ENCODE measurements around the gene CAV1. TPM values are rescaled to one million over a fixed set of nuclear protein-coding genes. Genes with fewer than 3 reads are reported as not detected.

Gene CAV1
- total RNA-seq, 2 experiments from 2014 or later = not detected

DNA sequence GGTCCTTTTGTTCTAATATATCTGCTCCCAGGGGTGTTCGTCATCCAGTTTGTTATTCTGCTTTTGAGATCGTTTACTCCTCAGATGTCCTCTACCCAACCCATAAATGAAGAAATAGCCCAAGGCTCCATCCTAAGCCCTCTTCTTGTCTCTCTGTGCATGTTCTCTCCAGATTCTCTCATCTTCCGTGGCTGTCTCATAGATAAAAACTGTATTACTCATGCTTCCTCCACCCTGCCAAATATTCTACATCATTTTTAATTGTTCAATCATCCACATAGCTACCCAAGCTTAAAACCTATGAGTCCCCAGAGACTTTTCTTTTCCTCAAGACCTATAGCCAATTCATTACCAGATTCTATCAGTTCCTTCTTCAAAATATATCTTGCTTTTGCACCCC lies 44.9 kb downstream of the CAV1 start:
- Histone ChIP-seq H3K9me3 (ENCODE audit: control insufficient read depth in 1 of 2, insufficient read depth in 1 of 2, low read length in 2 of 2) (no peaks in the 10 kb centered on the region), H3K4me3 (ENCODE audit: low read length) (no peak overlapping the region), H3K4me1 (ENCODE audit: insufficient read depth, low read length) (no peaks in the 10 kb centered on the region), H3K27ac (ENCODE audit: low read depth in 1 of 2, low read length in 2 of 2) (no peak overlapping the region), H3K27me3 (ENCODE audit: control insufficient read depth in 1 of 2, insufficient read depth in 2 of 2, low read length in 2 of 2) (peaks cover 0 to 8% of the 10 kb centered on the region in 2 experiments), H3K36me3 (ENCODE audit: insufficient read depth, low read length) (no peaks in the 10 kb centered on the region)
- H3K4me3 Mint-ChIP-seq = no peak overlapping the region
- no peaks in the 10 kb centered on the region for H3K36me3 Mint-ChIP-seq (ENCODE audit: low read depth)
- no peak for DNase-seq
- POLR2A ChIA-PET = no interaction called here
- H3K27ac Mint-ChIP-seq = no peak overlapping the region
- no peaks in the 10 kb centered on the region for H3K9me3 Mint-ChIP-seq
- CTCF ChIA-PET = no interaction called here
- H3K27me3 Mint-ChIP-seq = peaks cover 27% of the 10 kb centered on the region
- intact Hi-C loops (cut with DNase I, micrococcal nuclease) = no loop called here
- ATAC-seq (ENCODE audit: poor library complexity) = no peak
- H3K4me1 Mint-ChIP-seq (ENCODE audit: low read depth) = no peaks in the 10 kb centered on the region
- TF ChIP-seq, protein P1, sequence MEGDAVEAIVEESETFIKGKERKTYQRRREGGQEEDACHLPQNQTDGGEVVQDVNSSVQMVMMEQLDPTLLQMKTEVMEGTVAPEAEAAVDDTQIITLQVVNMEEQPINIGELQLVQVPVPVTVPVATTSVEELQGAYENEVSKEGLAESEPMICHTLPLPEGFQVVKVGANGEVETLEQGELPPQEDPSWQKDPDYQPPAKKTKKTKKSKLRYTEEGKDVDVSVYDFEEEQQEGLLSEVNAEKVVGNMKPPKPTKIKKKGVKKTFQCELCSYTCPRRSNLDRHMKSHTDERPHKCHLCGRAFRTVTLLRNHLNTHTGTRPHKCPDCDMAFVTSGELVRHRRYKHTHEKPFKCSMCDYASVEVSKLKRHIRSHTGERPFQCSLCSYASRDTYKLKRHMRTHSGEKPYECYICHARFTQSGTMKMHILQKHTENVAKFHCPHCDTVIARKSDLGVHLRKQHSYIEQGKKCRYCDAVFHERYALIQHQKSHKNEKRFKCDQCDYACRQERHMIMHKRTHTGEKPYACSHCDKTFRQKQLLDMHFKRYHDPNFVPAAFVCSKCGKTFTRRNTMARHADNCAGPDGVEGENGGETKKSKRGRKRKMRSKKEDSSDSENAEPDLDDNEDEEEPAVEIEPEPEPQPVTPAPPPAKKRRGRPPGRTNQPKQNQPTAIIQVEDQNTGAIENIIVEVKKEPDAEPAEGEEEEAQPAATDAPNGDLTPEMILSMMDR (IDR thresholded peaks at IDR 0.05) = no peak

DNA sequence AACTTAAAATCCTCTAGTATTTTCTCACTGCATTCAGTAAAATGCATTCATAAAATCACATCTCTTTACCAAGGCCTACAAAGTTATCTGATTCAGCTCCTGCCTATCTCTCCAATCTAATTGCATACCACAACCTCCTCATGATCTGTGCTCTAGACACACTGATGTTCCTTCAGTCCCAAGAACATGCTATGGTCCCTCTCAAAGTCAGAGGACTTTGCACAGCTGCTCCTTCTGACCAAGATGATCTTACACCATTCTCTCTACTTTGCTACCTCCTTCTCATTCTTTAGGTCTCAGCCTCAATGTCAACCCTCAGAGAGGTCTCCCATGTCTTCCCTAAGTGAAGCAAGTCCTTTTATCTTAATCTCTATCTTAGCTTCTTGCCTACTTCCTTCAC lies 45.5 kb downstream of the CAV1 start:
- Histone ChIP-seq H3K36me3 (ENCODE audit: insufficient read depth, low read length) (no peaks in the 10 kb centered on the region), H3K27ac (ENCODE audit: low read depth in 1 of 2, low read length in 2 of 2) (no peak overlapping the region), H3K4me3 (ENCODE audit: low read length) (no peak overlapping the region), H3K27me3 (ENCODE audit: control insufficient read depth in 1 of 2, insufficient read depth in 2 of 2, low read length in 2 of 2) (peaks cover 0 to 8% of the 10 kb centered on the region in 2 experiments), H3K9me3 (ENCODE audit: control insufficient read depth in 1 of 2, insufficient read depth in 1 of 2, low read length in 2 of 2) (no peaks in the 10 kb centered on the region), H3K4me1 (ENCODE audit: insufficient read depth, low read length) (no peaks in the 10 kb centered on the region)
- Mint-ChIP-seq H3K36me3 (ENCODE audit: low read depth) (no peaks in the 10 kb centered on the region), H3K27ac (no peak overlapping the region), H3K9me3 (no peaks in the 10 kb centered on the region), H3K27me3 (peaks cover 27% of the 10 kb centered on the region), H3K4me1 (ENCODE audit: low read depth) (no peaks in the 10 kb centered on the region), H3K4me3 (no peak overlapping the region)
- ChIA-PET CTCF (no interaction called here), POLR2A (no interaction called here)
- intact Hi-C loops (cut with DNase I, micrococcal nuclease) = no loop called here
- DNase-seq (no peak), ATAC-seq (ENCODE audit: poor library complexity) (no peak)
- TF ChIP-seq, protein P1 (IDR thresholded peaks at IDR 0.05) = no peak

DNA sequence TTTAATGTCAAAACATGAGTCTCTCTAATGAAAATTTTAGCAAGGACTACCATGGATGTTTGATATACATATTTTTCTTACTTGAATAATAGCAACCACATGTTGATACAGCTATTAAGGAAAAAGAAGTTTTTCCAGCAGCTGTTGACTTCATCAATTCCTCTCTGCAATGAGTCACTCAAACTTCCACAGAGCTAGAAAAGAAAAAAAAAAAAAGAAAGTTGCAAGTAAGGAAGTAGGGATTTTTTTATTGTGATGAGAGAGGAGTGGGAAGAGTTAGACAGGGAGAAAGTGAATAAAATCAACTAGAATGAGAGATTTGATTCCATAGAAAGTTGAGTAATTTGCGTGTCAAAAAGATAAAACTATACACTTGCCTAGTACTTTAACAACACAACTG lies 46.2 kb downstream of the CAV1 start:
- Mint-ChIP-seq H3K9me3 (no peaks in the 10 kb centered on the region), H3K4me3 (no peak overlapping the region), H3K27me3 (peaks cover 27% of the 10 kb centered on the region), H3K27ac (no peak overlapping the region), H3K36me3 (ENCODE audit: low read depth) (no peaks in the 10 kb centered on the region), H3K4me1 (ENCODE audit: low read depth) (no peaks in the 10 kb centered on the region)
- H3K36me3 ChIP-seq (ENCODE audit: insufficient read depth, low read length) = no peaks in the 10 kb centered on the region
- TF ChIP-seq, protein P1 (IDR thresholded peaks at IDR 0.05) = no peak
- intact Hi-C loops (cut with DNase I, micrococcal nuclease) = no loop called here
- DNase-seq (no peak), ATAC-seq (ENCODE audit: poor library complexity) (no peak)
- H3K4me3 ChIP-seq (ENCODE audit: low read length) = no peak overlapping the region
- CTCF ChIA-PET = no interaction called here
- peaks cover 0 to 5% of the 10 kb centered on the region in 2 experiments for H3K27me3 ChIP-seq (ENCODE audit: control insufficient read depth in 1 of 2, insufficient read depth in 2 of 2, low read length in 2 of 2)
- H3K27ac ChIP-seq (ENCODE audit: low read depth in 1 of 2, low read length in 2 of 2) = no peak overlapping the region
- H3K4me1 ChIP-seq (ENCODE audit: insufficient read depth, low read length) = no peaks in the 10 kb centered on the region
- H3K9me3 ChIP-seq (ENCODE audit: control insufficient read depth in 1 of 2, insufficient read depth in 1 of 2, low read length in 2 of 2) = no peaks in the 10 kb centered on the region
- POLR2A ChIA-PET = no interaction called here

All from CD4-positive, alpha-beta T cell (primary cell).